ENCODE data around the gene STX18.
"Not testable (repeated sequence)": the region's sequence is repeated elsewhere in the genome, so short reads cannot be mapped to it uniquely, and the experiment has no call there.

STX18 gene

DNA sequence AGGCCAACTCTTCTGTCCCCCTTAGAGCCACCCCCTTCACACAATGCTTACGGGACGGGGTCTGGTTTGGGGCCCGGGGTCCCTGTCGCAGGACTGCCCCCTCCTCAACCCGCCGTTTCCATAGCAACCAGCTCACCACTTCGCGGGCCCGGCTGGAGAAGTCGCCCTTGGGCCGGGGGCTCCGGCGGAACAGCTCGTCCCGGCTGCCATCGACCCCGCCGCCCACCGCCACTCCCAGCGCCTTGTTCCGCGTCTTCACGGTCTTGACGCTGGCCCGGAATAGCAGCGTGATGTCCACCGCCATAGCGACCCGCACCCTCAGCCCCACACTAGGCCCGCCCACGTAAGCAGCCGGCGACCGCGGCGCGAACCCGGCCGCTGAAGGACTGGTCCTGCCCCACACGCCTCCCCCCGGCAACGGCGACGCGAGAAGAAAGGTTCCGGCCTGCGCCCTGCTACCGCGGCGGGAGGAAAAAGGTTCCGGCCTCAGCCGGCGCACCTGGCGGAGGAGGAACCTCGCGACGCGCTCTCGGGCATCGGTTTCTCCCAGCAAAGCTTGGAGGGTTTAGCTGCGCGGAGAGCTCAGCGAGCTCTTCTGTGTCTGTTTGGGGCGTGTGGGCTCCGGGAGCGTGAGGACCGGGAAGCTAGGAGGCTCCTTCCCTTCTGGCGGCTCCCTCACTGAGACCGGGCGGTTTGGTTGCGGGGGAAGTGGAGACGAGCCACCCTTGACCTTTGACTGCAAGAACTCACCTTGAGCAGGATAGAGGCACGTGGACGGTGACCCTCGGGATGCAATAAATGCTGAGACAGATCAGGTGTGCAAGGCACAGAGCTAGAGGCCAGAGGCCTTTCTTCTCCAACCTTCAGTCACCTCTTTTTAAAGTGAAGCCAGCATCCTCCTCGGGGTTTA is at the start of gene STX18:
TSS of gene STX18 (minus strand) at position 388 of the 910 bp plus-strand sequence. CDS start at position 304, 84 bp downstream.
- H3K36me3 Mint-ChIP-seq = peaks cover 2% of the 10 kb centered on the region
- peak within 1 kb of the TSS; percentile 98 for H3K4me3 Mint-ChIP-seq
- H3K9me3 Mint-ChIP-seq = no peaks in the 10 kb centered on the region
- H3K27me3 Mint-ChIP-seq = no peaks in the 10 kb centered on the region
- peaks cover 64% of the 10 kb centered on the region for H3K4me1 Mint-ChIP-seq
- peak within 1 kb of the TSS; percentile 94 for H3K27ac Mint-ChIP-seq

DNA sequence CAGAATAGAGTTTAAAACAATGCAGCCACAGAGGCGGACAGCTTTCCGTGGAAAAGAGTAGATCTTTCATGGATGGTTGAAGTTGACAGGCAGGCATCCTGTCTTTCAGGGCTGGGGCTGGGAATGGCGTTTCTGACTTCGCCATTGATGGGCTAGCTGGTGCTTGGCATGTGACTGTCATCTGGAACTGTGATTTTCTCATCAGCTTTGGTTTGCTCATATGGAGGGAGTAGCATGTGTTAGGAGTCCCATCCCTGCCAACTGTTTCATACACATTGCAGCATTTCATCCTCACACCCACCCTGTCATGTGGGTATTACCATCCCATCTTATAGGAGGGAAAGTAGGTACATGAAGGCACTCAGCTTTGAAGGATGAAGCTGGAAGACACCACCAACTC is 49.2 kb upstream of the STX18 start:
- H3K4me3 Mint-ChIP-seq = no peak overlapping the region
- peaks cover 25% of the 10 kb centered on the region for H3K9me3 Mint-ChIP-seq
- peaks cover 29% of the 10 kb centered on the region for H3K36me3 Mint-ChIP-seq
- H3K27ac Mint-ChIP-seq = no peak overlapping the region
- H3K4me1 Mint-ChIP-seq = no peaks in the 10 kb centered on the region
- no peaks in the 10 kb centered on the region for H3K27me3 Mint-ChIP-seq

DNA sequence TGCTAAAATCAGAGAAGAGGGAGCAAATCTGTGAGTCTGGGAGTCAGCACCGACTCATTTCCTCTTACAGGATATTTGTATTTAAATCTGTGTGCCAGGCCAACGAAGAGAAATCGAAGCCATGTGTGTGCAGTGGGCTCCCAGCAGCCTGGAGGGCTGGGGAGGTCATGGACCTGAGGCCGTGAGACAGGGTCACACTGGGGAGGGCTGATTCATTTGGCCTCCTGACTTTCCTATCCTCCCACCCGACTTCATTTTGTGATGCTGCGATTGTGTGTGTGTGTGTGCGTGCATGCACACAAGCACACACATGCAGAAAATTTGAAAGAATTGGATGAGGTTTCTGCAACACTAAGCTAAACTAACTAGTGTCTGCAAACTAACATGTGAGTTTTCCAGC is 48.7 kb upstream of the STX18 start:
- H3K9me3 Mint-ChIP-seq = peaks cover 23% of the 10 kb centered on the region
- no peak overlapping the region for H3K4me3 Mint-ChIP-seq
- no peak overlapping the region for H3K27ac Mint-ChIP-seq
- H3K4me1 Mint-ChIP-seq = no peaks in the 10 kb centered on the region
- H3K27me3 Mint-ChIP-seq = no peaks in the 10 kb centered on the region
- H3K36me3 Mint-ChIP-seq = peaks cover 29% of the 10 kb centered on the region

DNA sequence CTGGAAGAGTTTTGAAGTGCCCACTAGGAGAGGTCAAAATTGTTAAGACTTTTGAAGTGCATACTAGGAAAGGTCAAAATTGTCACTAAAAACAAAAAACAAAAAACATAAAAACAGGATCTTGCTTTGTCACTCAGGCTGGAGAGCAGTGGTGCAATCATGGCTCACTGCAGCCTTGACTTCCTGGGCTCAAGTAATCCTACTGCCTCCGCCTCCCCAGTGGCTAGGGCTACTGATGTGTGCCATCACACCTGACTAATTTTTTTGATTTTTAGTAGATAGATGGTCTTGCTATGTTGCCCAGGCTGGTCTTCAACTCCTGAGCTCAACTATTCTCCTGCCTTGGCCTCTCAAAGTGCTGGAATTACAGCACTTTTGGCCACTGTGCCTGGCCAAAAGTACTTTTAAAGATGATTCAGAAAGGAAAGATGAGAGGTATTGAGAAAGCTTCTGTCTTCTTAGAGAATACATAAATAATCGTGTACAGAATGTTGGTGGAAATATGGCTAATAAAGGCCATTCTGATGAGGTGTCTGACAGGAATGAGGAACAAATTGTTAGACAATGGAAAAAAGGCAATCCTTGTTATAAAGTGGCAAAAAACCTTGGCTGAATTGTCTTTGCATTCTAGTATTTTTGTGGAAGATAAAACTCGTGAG is 43.3 kb upstream of the STX18 start:
- H3K27me3 Mint-ChIP-seq = no peaks in the 10 kb centered on the region
- no peak overlapping the region for H3K27ac Mint-ChIP-seq
- H3K4me3 Mint-ChIP-seq = no peak overlapping the region
- peaks cover 6% of the 10 kb centered on the region for H3K9me3 Mint-ChIP-seq
- no peaks in the 10 kb centered on the region for H3K4me1 Mint-ChIP-seq
- H3K36me3 Mint-ChIP-seq = peaks cover 18% of the 10 kb centered on the region

DNA sequence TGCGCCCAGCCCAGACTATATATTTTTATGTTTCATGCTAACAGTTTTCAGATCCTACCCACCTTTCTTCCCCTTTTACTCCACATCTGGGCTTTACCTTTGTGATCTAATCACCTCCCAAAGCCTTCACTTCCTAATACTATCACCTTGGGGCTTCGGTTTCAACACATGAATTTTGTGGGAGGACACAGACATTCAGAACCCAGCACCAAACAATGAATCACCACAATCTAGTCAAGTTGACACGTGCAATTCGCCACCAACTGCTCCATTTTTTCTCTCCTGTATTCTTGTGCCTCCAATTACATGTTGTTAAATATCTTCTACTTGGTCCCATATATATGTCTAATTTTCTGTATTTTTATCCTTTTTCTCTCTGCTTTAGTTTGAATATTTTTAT is 41.8 kb upstream of the STX18 start:
- Mint-ChIP-seq H3K9me3 (peaks cover 6% of the 10 kb centered on the region), H3K4me1 (no peaks in the 10 kb centered on the region), H3K4me3 (no peak overlapping the region), H3K27me3 (no peaks in the 10 kb centered on the region), H3K36me3 (peaks cover 20% of the 10 kb centered on the region), H3K27ac (no peak overlapping the region)

DNA sequence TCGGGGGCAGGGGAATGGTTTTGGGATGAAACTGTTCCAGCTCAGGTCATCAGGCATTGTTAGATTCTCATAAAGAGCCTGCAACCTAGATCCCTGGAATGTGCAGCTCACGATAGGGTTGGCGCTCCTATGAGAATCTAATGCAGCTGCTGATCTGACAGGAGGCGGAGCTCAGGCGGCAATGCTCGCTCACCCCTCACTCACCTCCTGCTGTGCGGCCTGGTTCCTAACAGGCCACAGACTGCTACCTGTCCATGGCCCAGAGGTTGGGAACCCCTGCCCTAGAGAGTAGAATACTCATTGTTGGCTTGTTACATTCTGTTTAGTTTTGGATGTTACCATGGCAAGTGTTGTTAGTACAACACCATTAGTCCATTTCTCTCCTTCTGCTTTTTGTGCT is 40.8 kb upstream of the STX18 start:
- Mint-ChIP-seq H3K36me3 (peaks cover 20% of the 10 kb centered on the region), H3K9me3 (peaks cover 6% of the 10 kb centered on the region), H3K27me3 (no peaks in the 10 kb centered on the region), H3K27ac (no peak overlapping the region), H3K4me3 (no peak overlapping the region), H3K4me1 (no peaks in the 10 kb centered on the region)

DNA sequence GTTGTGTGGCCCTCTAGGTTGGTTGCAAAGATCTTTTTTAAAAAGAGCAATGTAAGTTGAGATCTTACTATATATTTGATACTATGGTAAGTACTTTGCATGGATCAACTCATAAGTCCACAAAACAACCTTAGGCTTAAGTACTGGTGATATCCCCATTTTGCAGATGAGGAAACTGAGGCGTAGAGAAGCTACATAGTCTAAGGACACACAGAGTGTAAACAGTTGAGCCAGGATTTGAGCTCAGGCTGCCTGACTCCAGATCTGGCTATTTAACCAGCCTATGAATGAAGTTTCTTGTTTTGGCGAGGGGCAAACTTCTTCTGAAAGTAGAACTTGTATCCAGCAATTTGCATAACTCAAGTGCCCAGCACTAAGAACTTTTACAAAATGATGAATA is 38.6 kb upstream of the STX18 start:
- Mint-ChIP-seq H3K27me3 (no peaks in the 10 kb centered on the region), H3K9me3 (no peaks in the 10 kb centered on the region), H3K27ac (no peak overlapping the region), H3K4me1 (peaks cover 5% of the 10 kb centered on the region), H3K36me3 (peaks cover 9% of the 10 kb centered on the region), H3K4me3 (no peak overlapping the region)

DNA sequence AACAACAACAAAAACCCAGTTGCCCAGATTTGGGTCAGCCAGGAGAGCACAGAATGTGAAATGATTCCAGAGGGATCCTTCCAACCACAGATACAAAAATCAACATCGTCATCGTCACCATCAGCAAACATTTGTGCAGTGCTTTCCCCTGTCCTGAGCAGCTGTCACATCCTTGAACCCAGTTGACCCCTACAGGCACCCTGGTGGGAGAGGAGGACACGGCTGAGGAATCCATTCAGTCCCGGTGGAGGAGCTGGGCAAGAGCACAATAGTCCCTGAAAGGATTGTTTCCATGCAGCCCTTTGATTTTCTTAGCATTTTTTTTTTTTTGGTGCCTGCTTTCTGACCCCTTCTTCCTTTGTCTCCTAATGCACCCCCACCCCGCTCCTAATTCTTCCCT is 37.1 kb upstream of the STX18 start:
- no peaks in the 10 kb centered on the region for H3K27me3 Mint-ChIP-seq
- no peaks in the 10 kb centered on the region for H3K9me3 Mint-ChIP-seq
- H3K27ac Mint-ChIP-seq = no peak overlapping the region
- peaks cover 16% of the 10 kb centered on the region for H3K4me1 Mint-ChIP-seq
- no peak overlapping the region for H3K4me3 Mint-ChIP-seq
- peaks cover 2% of the 10 kb centered on the region for H3K36me3 Mint-ChIP-seq

DNA sequence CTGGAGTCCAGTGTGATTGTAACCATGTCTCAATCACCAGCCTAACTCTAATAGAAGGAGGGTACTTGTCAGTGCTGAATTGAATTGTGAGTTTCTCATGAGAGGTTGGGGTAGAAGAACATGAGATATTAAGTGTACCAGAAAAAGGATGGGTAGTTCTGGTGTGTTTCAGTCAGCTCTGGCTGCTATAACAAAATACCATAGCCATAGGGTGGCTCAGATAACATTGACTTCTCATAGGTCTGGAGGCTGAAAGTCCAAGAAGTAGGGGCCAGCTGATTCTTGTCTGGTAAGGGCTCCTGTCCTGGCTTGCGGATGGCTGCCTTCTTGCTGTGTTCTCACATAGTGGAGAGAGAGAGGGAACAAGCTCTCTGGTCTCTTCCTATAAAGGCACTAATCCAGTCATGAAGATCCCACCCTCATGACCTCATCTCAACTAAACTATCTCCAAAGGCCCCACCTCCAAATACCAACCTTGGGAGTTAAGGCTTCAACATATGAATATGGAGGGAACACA is 35.6 kb upstream of the STX18 start:
- H3K9me3 Mint-ChIP-seq = no peaks in the 10 kb centered on the region
- peaks cover 16% of the 10 kb centered on the region for H3K4me1 Mint-ChIP-seq
- H3K27ac Mint-ChIP-seq = no peak overlapping the region
- no peak overlapping the region for H3K4me3 Mint-ChIP-seq
- peaks cover 2% of the 10 kb centered on the region for H3K36me3 Mint-ChIP-seq
- H3K27me3 Mint-ChIP-seq = no peaks in the 10 kb centered on the region

DNA sequence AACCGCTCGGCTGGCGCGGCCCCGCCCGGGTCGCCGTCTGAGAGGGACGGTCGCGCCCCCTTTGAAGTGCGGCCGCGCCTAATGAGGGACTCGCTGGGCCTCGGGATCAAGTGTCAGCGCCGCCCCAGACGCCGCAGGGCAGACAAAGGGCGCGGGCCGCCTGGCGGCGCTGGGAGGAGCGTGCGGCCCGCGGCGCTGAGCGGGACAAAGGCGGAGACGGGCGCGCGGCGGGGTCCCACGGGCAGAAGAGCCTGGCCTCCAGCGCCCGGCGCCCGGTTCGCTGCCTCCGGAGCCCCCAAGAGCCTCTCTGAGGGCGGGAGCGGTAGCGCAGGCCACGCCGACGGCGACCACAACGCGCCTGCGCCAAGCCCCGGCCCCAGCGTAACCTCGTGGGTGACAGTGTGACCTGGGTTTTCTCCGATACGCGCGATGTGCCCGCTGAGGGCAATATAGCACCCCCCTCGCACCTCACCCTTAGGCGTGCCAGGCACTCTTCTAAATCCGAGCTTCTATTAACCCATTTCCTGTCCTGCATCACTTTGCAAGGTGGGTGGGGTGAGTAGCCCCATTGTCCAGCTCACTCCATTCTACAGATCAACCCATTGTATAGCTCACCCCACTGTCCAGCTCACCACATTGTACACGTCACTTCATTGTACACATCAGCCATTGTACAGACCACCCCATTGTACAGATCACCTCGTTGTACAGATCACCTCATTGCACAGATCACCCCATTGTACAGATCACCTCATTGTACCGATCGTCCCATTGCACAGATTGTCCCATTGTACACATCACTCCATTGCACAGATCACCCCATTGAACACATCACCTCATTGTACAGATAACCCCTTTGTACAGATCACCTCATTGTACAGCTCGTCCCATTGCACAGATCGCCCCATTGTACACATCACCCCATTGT is 33.7 kb upstream of the STX18 start:
- Mint-ChIP-seq H3K9me3 (no peaks in the 10 kb centered on the region), H3K27ac (no peak overlapping the region), H3K4me3 (peak overlapping the region; percentile 80), H3K27me3 (no peaks in the 10 kb centered on the region), H3K4me1 (peaks cover 16% of the 10 kb centered on the region), H3K36me3 (peaks cover 2% of the 10 kb centered on the region)

DNA sequence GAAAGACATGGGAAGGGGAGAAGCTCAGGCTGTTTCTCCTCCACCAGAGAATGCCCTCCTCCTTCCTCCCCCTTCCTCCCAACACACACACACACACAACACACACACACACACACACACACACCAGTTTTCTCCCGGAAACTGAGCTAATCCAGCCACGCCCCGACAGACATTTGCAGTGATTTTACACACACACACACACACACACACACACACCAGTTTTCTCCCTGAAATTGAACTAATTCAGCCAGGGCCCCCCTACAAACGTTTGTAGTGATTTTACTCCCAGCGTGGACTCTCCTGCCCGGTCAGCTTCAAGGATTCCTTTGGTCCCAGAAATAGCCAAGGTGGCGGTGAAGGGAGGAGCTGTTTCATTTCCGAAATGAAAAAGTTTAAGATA is 32.9 kb upstream of the STX18 start:
- H3K27ac Mint-ChIP-seq = no peak overlapping the region
- no peaks in the 10 kb centered on the region for H3K27me3 Mint-ChIP-seq
- peaks cover 16% of the 10 kb centered on the region for H3K4me1 Mint-ChIP-seq

DNA sequence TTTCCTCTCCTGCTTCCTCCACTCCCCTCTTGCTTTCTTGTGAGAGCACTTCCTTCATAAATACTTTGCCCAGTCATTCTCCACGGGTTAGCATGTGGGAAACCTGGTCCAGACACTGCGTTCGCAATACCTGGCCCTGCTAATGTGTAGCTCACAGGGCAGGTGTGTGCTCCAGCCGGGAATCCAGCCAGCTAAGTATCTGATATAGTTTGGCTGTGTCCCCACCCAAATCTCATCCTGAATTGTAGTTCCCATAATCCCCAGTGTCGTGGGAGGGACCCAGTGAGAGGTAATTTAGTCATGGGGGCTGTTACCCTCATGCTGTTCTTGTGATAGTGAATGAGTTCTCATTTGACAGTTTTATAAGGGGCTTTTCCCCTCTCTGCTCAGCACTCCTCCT is 32.2 kb upstream of the STX18 start:
- Mint-ChIP-seq H3K4me1 (peaks cover 16% of the 10 kb centered on the region), H3K4me3 (no peak overlapping the region), H3K36me3 (peaks cover 7% of the 10 kb centered on the region), H3K27ac (no peak overlapping the region), H3K27me3 (no peaks in the 10 kb centered on the region), H3K9me3 (no peaks in the 10 kb centered on the region)

More for the DNA sequence above, 32.9 kb upstream of the STX18 start:
- Mint-ChIP-seq H3K36me3 (peaks cover 4% of the 10 kb centered on the region), H3K9me3 (no peaks in the 10 kb centered on the region), H3K4me3 (peak overlapping the region; percentile 80)

DNA sequence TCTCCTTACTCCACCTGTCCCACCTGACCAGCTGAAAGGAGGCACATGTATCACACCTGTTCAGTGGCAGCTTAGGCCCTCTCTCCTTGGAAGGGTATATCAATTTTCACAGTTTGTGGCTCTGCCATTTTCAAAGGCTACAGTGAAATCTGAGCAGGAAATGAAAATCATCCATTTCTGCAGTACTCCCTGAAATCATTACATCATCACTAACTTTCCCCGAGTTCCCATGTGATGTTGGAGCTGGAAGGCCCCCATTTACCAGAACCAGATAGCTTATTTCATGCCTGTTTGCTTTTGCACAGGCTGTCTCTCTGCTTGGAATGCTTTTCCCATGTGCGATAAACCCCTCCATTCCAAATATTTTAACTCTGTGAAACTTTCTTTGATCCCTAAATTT is 31.0 kb upstream of the STX18 start:
- Mint-ChIP-seq H3K4me1 (peaks cover 16% of the 10 kb centered on the region), H3K4me3 (no peak overlapping the region), H3K36me3 (peaks cover 5% of the 10 kb centered on the region), H3K27me3 (no peaks in the 10 kb centered on the region), H3K27ac (peak overlapping the region; percentile 59), H3K9me3 (no peaks in the 10 kb centered on the region)

DNA sequence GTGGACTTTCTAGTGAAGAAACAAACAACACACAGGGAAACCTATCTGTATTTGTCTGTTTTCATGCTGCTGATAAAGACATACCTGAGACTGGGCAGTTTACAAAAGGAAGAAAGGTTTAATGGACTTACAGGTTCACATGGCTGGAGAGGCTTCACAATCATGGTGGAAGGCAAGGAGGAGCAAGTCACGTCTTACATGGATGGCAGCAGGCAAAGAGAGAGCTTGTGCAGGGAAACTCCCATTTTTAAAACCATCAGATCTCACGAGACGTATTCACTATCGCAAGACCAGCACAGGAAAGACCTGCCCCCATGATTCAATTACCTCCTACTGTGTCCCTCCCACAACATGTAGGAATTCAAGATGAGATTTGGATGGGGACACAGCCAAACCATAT is 28.0 kb upstream of the STX18 start:
- not testable (repeated sequence) for H3K4me1 Mint-ChIP-seq, H3K4me3 Mint-ChIP-seq, H3K9me3 Mint-ChIP-seq, H3K27me3 Mint-ChIP-seq, H3K27ac Mint-ChIP-seq
- H3K36me3 Mint-ChIP-seq = peaks cover 11% of the 10 kb centered on the region

DNA sequence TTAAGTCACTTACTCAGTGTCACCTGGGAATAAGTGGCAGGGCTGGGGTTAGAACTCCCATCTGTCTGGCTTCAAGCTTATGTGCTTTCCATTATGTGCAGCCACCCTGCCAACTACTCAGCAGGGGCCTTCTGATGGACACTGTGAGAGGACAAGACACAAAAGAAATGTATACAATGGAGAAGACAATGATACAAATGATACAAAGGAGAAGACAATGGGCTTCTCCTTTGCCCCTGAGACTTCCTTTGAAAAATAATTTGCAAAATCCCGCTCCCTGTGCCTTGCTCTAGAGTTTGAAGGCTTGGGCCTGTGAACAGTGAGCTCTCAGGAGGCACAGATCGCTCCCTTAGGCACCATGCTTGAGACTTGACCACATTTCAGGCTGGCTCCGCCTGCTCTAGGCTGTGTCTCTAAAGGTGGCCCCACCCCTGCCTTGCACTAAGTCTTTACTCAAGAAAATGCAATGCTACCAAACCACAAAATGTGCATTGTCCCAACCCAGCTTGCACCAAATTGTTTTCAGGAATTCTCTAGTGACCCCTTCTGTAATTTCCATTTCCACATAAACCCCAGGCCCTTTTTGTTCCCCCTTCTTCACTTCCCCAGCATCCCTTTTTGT is 27.1 kb upstream of the STX18 start:
- H3K4me1 Mint-ChIP-seq = no peaks in the 10 kb centered on the region
- H3K36me3 Mint-ChIP-seq = peaks cover 13% of the 10 kb centered on the region
- H3K27ac Mint-ChIP-seq = no peak overlapping the region
- no peaks in the 10 kb centered on the region for H3K27me3 Mint-ChIP-seq
- H3K9me3 Mint-ChIP-seq = no peaks in the 10 kb centered on the region
- H3K4me3 Mint-ChIP-seq = no peak overlapping the region

Measured in activated naive CD4-positive, alpha-beta T cell treated with anti-CD3 and anti-CD28 coated beads, Interleukin-2, amount 50 U/mL, for 24 hours (primary cell).